DMS53 (cell line): Measurements from ENCODE around the gene GLB1L.
"Not testable (repeated sequence)": the region's sequence is repeated elsewhere in the genome, so short reads cannot be mapped to it uniquely, and the experiment has no call there.

Source experiments
- DNase-seq: peaks from one replicate; lab custom pipeline; 2025; lab: John Stamatoyannopoulos, UW

Gene GLB1L

DNA sequence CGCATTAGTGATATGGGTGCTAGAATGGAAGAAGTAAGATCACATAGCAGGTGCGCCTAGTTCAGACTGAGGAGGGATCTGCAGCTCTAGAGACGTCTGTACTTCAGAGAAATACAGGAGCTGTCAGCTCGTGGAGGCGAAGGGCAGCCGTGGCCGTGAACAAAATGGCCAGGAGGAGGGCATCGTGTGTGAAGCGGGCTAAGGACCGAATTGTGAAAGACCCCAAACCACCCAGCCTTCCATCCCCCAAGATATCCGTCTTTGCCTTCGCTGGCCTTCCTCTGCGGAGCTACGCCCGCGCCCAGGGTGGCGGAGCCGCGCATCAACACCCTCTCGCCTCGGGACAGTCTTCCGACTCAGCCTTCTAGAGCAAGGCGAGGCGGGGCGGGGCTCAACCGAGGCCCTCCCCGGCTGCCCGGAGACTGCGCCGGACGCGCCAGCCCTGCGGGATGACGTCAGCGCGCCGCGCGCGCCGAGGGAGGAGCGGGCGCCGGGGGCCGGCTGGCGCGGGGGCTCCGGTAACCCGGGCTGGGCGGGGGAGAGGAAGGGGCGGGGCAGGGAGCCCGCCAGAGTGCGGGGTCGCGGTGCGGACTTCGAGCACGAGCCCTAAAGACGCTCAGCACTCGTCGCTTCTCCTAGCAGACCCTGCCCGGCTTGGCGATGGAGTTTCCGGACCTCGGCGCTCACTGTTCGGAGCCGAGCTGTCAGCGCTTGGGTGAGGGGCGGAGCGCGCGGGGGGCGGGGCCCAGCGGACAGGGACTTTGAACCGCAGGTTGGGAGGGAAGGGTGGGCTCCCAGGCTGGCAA is 38.7 kb downstream of the GLB1L start, which contains the start of gene ZFAND2B:
TSS of gene ZFAND2B (plus strand) at position 455 of the 806 bp plus-strand sequence. CDS start at position 661, 206 bp downstream.
- DNase-seq: peak; percentile 95

DNA sequence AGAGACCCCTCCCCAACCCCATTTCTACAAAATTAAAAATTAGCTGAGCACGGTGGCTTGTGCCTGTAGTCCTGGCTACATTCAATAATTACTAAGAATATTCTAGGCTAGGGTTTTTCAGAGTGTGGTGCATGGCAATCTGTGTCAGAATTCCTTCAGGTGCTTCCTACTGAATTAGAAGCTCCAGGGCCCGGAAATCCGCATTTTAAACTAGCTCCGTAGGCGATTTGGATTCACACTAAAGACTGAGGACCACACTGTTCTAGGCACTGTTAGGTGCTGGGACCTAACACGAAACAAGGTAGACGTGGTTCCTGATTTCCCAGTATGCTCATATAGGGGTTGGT is 39.3 kb downstream of the GLB1L start:
- DNase-seq: no peak

DNA sequence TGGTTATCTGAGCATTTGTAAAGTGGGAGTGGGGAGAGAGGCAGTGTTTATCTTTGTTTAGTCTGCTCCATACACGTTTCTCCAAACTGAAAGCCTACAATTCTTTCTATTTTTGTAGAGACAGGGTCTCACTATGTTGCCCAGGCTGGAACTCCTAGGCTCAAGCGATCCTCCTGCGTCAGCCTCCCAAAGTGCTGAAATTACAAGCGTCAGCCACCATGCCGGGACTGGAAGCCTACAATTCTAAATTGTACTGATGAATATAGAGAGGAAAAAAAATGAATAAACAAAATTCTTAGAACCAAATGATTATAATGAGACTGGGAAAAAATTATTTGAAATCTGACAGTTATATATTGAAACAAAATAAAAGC is 40.1 kb downstream of the GLB1L start:
- no peak for DNase-seq

DNA sequence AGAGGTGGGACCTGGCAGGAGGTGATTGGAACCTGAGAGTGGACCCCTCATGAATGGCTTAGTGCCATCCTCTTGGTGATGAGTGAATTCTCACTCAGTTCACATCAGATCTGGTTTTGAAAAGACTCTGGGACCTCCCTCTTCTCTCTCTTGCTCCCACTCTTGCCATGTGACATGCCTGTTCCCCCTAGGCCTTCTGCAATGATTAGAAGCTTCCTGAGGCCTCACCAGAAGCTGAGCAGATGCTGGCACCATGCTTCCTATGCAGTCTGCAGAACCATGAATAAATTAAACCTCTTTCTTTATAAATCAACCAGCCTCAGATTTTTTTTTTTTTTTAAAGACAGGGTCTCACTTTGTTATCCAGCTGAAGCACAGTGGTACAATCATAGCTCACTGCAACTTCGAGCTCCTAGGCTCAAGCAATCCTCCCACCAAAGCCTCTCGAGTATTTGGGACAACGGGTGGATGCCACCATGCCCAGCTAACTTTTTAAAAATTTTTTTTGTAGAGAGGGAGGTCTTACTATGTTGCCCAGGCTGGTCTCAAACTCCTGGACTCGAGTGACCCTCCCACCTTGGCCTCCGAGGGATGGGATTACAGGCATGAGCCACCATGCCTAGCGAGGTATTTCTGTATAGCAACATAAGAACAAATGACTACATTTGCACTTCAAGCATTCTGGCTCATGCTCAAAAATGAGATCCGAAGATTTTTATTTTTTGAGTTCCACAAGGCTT is 40.6 kb downstream of the GLB1L start:
- no peak for DNase-seq

DNA sequence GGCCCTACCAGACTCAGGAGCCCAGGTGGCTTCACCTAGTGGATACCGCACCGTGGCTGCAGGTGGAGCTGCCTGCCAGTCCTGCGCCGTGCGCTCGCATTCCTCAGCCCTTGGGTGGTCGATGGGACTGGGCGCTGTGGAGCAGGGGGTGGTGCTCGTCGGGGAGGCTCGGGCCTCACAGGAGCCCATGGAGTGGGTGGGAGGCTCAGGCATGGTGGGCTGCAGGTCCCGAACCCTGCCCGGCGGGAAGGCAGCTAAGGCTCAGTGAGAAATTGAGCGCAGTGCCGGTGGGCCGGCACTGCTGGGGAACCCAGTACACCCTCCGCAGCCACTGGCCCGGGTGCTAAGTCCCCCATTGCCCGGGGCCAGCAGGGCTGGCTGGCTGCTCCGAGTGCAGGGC is 43.9 kb downstream of the GLB1L start:
- DNase-seq: not testable (repeated sequence)

DNA sequence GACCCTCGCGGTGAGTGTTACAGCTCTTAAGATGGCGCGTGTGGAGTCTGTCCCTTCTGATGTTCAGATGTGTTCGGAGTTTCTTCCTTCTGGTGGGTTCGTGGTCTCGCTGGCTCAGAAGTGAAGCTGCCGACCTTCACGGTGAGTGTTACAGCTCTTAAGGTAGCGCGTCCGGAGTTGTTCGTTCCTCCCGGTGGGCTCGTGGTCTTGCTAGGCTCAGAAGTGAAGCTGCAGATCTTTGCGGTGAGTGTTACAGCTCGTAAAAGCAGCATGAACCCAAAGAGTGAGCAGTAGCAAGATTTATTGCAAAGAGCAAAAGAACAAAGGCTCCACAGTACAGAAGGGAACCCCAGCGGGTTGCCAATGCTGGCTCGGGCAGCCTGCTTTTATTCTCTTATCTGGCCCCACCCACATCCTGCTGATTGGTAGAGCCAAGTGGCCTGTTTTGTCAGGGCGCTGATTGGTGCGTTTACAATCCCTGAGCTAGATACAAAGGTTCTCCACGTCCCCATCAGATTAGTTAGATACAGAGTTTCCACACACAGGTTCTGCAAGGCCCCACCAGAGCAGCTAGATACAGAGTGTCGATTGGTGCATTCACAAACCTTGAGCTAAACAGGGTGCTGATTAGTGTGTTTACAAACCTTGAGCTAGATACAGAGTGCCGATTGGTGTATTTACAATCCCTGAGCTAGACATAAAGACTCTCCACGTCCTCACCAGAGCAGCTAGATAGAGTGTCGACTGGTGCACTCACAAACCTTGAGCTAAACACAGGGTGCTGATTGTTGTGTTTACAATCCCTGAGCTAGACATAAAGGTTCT is 44.5 kb downstream of the GLB1L start:
- not testable (repeated sequence) for DNase-seq

DNA sequence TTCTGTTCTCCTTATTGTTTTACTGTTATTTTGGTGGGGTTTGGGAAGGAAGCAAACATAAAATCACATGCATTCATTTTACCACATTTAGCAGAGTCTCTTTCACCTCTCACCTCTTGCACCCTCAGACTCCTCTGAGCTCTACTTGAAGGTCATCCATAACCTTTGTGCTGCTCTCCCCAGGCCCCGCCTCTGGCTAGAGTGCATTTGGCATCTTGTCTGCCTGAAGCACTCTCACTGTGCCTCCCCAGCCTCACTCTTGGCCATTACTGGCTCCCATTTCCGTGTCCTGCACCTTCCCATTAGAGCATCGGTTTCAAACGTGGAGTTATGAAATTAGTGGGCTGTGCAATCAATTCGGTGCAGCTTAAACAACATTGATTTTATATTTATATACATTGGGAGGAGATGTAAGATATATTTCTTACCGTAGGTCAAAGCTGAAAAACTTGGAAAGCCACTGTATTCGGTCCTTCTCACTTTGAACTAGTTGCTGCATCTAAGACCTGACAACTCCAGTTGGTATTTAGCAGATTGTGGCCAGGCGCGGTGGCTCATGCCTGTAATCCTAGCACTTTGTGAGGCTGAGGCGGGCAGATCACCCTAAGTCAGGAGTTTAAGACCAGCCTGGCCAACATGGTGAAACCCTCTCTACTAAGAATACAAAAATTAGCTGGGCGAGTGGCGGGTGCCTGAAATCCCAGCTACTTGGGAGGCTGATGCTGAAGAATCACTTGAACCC is 45.6 kb downstream of the GLB1L start:
- DNase-seq: no peak

DNA sequence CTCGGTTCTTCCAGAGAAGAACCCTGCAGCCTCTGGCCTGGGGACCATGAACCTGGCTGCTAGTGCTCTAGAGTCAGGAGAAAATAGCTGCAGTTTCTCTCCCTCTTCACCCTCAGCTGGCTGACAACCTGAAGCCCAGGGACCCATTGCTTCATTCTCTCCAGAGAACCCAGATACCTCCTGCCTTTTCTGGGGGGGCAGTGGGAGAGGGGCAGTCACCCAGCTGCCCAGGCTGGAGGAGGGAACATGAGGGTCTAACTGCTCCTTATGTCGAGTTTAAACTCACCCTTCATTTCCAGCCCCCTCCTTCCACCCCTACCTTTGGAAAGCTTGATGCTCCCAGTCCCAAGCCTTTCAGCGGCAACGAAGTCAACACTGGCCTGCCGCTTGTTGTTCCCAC is 46.3 kb downstream of the GLB1L start:
- no peak for DNase-seq

DNA sequence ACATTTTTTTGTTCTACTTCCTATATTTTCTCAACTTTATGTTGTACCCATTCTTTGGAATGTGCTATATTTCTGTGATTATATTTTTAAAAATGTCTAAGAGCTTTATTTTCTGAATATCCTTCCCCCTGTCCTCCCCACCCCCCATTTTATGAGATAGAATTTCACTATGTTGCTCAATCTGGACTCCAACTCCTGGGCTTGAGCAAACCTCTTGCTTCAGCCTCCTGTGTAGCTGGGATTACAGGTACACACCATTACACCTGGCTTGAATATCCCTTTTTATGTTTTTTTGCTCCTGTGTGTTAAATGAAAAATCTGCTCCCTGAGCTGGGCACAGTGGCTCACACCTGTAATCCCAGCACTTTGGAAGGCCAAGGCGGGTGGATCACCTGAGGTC is 47.9 kb downstream of the GLB1L start:
- DNase-seq: no peak

DNA sequence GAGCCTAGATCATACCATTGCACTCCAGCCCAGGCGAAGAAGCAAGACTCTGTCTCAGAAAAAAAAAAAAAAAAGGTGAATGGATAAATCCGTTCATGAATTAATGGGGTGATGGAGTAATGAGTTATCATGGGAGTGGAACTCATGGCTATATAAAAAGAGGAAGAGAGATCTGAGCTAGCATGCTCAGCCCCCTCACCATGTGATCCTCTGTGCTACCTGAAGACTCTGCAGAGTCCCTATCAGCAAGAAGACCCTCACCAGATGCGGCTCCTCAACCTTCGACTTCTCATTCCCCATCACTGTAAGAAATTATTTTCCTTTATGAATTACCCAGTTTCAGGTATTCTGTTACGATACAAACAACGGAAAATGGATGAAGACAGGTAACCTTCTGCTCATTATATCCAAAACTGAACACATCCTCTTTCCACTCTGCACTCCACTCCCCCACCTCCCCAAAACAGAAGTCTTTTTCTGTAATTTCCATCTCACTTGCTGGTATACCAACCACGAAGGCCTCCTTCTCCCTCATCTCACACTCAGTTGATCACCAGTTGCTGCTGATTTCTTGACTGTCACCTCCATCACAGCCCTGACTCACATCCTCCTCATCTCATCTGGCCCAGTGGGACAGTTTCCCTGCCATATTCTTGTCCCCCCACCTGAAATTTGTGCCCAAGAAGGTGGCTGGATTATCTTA is 58.3 kb downstream of the GLB1L start:
- no peak for DNase-seq
